Naive thymus-derived CD8-positive, alpha-beta T cell (primary cell): ENCODE results near the gene AXIN1. TPM values are rescaled to one million over a fixed set of nuclear protein-coding genes. Genes with fewer than 3 reads are reported as not detected.

Experiments used
- ATAC-seq, 2 donors: fragments of 150-1000 bp; cut with Tn5 transposase in 1 of 2; sonication (Bioruptor Pico), chemical (Tn5 transposase) in 1 of 2; 1 replicate in 1 of 2; 2 replicates in 1 of 2; pipeline ENCODE4 v1.10.0; 2021; ENCODE audit warnings: mild to moderate bottlenecking in 2 of 2, moderate library complexity in 2 of 2
- POLR2A ChIA-PET: fragments of 350-600 bp; sonication (Branson Sonifier 250); formaldehyde crosslinking; loops from one replicate; lab custom pipeline; 2021; ENCODE audit warnings: antibody characterized with exemption; lab: Charles Lee
- DNase-seq, 10 donors: peaks; one replicate each; pipeline versions ENCODE4 v3.0.0 to v3.0.0-alpha.2; 2020 to 2022
- H3K27ac Mint-ChIP-seq, 10 donors: one replicate each; pipeline ENCODE4 v1.8.0; 2020 to 2022; ENCODE audit warnings: mild to moderate bottlenecking in 10 of 10, mixed read lengths in 10 of 10, moderate library complexity in 4 of 10, inconsistent platforms in 1 of 10
- H3K27me3 Mint-ChIP-seq, 5 donors: one replicate each; pipeline ENCODE4 v1.8.0; 2021 to 2022; ENCODE audit warnings: mixed read lengths in 5 of 5
- H3K36me3 Mint-ChIP-seq, 3 donors: one replicate each; pipeline ENCODE4 v1.8.0; 2020 to 2022; ENCODE audit warnings: mixed read lengths in 3 of 3, mild to moderate bottlenecking in 2 of 3, inconsistent platforms in 1 of 3
- H3K4me1 Mint-ChIP-seq, 4 donors: one replicate each; pipeline ENCODE4 v1.8.0; 2021 to 2022; ENCODE audit warnings: mixed read lengths in 4 of 4
- H3K4me3 Mint-ChIP-seq, 10 donors: one replicate each; pipeline ENCODE4 v1.8.0; 2020 to 2022; ENCODE audit warnings: mild to moderate bottlenecking in 10 of 10, mixed read lengths in 10 of 10, moderate library complexity in 6 of 10, inconsistent platforms in 1 of 10
- H3K9me3 Mint-ChIP-seq, 9 donors: one replicate each; pipeline ENCODE4 v1.8.0; 2020 to 2022; ENCODE audit warnings: mixed read lengths in 9 of 9, mild to moderate bottlenecking in 3 of 9, inconsistent platforms in 1 of 9, moderate library complexity in 1 of 9
- polyA plus RNA-seq, 3 donors: library from polyadenylated mRNA; unstranded; fragments of 300-500 nt; fragmentation: Illumina TruSeq; gene quantifications; one replicate each; pipeline ENCODE4 v1.2.3, GENCODE V29; 2021
- total RNA-seq, 8 experiments: library from RNA in 2 of 8; stranded (reverse) in 2 of 8; gene quantifications; one replicate each; pipeline ENCODE4 v1.2.3 and lab custom pipeline; 2021 to 2026

Gene AXIN1
- total RNA-seq, result 10 to 100 TPM; 40.7 to 44.0 TPM
- 1 to 10 TPM; 1.6 to 4.1 (median 2.2) TPM for polyA plus RNA-seq
- 68.4 to 105 (median 89.8) reads per million in 6 experiments for total RNA-seq (lab: John Stamatoyannopoulos, UW)

DNA sequence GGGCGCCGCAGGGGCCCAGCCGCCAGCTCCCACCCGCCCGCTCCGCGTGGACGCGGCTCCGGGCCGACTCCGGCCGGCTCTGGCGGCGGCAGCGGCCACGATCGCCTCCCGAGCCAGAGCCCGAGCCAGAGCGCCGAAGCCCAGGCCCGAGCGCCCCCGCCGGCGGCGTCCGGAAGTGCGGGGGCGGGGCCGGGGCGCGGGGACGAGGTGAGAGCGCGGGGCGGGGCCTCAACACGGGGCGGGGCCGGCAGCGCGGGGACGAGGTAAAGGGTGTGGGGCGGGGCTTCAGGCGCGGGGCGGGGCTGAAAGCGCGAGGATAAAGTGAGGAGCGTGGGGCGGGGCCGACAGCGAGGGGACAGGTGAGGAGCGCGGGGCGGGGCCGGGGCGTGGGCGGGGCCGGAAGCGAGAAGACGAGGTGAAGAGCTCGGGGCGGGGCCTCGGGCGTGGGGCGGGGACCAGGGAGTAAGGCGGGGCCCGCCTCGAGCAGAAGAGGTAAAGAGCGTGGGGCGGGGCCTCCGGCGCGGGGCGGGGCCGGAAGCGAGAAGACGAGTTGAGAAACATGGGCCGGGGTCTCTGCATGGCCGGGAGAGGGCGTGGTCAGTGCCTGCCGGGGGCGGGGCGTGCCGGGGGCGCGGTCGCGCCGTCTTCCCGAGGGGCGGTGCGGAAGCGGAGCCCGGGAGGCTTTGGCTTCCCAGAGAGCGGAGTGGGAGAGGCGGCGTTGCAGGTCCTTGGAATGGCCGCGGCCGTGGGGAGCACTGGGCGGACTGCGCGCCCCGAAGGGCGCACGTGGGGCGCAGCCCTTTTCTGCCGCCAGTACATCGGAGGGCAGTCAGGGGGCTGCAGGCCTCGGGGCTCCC is at the start of gene AXIN1:
AXIN1 (minus strand) TSS at position 177 of the 857 bp plus-strand sequence. CDS start 5,698 bp downstream, outside the sequence.
- H3K27ac Mint-ChIP-seq, result peak within 1 kb of the TSS in 9 of 10 donors; percentile 85 to 97 (median 96)
- no peaks in the 10 kb centered on the region for H3K27me3 Mint-ChIP-seq
- peaks cover 20 to 71% (median 55%) of the 10 kb centered on the region in 4 donors for H3K4me1 Mint-ChIP-seq

GRCh38 chr16:401468-402348 is 49.2 kb upstream of the AXIN1 start, which contains the start of gene DECR2:
DECR2 (plus strand) TSS chr16:401885; CDS start chr16:401964, 79 bp downstream.
- peak within 1 kb of the TSS; percentile 85 to 95 (median 90) for H3K4me3 Mint-ChIP-seq
- ATAC-seq (peak; percentile 78), DNase-seq (peak; percentile 90 to 100 (median 96))

More for the DNA sequence above, at the start of gene AXIN1:
- POLR2A ChIA-PET, result interaction anchor here (0.6 to 4.8 kb wide), 16 partner anchors 10 to 1068 kb away, joined by 3 to 24 read pairs (median 4); partner anchors contain the start of genes DECR2, FAM234A, LUC7L and MRPL28
- H3K9me3 Mint-ChIP-seq, result no peaks in the 10 kb centered on the region
- peaks cover 0 to 15% (median 0%) of the 10 kb centered on the region in 3 donors for H3K36me3 Mint-ChIP-seq
- peak within 1 kb of the TSS; percentile 81 to 98 (median 92) for H3K4me3 Mint-ChIP-seq
- DNase-seq, result peak; percentile 94 to 100 (median 100)
- ATAC-seq, result peak; percentile 69 to 78

GRCh38 chr16:400061-400591 is 47.6 kb upstream of the AXIN1 start:
- Mint-ChIP-seq H3K4me3 (peak overlapping the region; percentile 85 to 95 (median 90)), H3K36me3 (no peaks in the 10 kb centered on the region), H3K27ac (peak overlapping the region; percentile 68 to 98 (median 96)), H3K9me3 (no peaks in the 10 kb centered on the region), H3K4me1 (peaks cover 10 to 28% (median 25%) of the 10 kb centered on the region in 4 donors), H3K27me3 (no peaks in the 10 kb centered on the region)
- ATAC-seq (no peak), DNase-seq (no peak)
- POLR2A ChIA-PET, result interaction anchor here (0.8 to 5.6 kb wide), 10 partner anchors 8 to 320 kb away, joined by 3 to 72 read pairs (median 10); partner anchors contain the start of genes ANTKMT, AXIN1, LUC7L and METTL26

More at GRCh38 chr16:401468-402348, 49.2 kb upstream of the AXIN1 start, which contains the start of gene DECR2:
- Mint-ChIP-seq H3K9me3 (no peaks in the 10 kb centered on the region), H3K27me3 (no peaks in the 10 kb centered on the region), H3K4me1 (peaks cover 6 to 21% (median 17%) of the 10 kb centered on the region in 4 donors), H3K27ac (peak within 1 kb of the TSS; percentile 68 to 98 (median 96)), H3K36me3 (no peaks in the 10 kb centered on the region)
- POLR2A ChIA-PET, result interaction anchor here (0.5 to 5.6 kb wide), 17 partner anchors 10 to 319 kb away, joined by 3 to 72 read pairs (median 4); partner anchors contain the start of genes ANTKMT, AXIN1, CAPN15 and FAM234A

DNA sequence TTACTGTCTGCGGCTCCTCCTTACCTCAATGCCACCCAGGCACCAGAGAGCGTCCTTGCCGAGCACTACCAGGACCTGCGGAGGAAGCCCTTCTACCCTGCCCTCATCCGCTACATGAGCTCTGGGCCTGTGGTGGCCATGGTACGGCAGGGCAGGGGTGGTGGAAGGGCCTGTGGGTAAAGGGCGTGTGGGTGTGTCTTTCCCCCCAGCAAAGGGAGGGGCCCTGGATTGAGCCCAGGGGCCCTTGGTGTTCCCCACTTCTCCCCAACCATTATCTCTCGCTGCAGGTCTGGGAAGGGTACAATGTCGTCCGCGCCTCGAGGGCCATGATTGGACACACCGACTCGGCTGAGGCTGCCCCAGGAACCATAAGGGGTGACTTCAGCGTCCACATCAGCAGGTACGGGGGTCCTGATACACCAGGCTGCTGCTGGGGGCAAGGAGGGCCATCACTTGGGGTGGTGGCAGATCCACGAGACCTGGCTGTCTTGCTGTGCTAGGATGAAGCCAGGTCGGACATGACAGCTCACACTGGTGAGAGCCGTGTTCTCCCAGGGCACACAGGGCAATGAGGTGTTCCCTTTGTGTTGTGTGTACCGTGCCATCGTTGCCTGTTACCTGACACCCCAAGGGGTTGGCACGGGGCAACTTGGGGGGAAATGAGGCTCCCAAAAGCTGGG is 47.0 kb upstream of the AXIN1 start:
- peak overlapping the region; percentile 16 to 95 (median 86) for H3K4me3 Mint-ChIP-seq
- POLR2A ChIA-PET, result interaction anchor here (0.8 to 5.6 kb wide), 6 partner anchors 7 to 170 kb away, joined by 4 to 72 read pairs (median 10); partner anchors contain the start of genes AXIN1, LUC7L, MRPL28 and PGAP6
- peaks cover 10 to 28% (median 25%) of the 10 kb centered on the region in 4 donors for H3K4me1 Mint-ChIP-seq
- ATAC-seq (no peak), DNase-seq (no peak)
- H3K36me3 Mint-ChIP-seq, result no peaks in the 10 kb centered on the region
- no peaks in the 10 kb centered on the region for H3K9me3 Mint-ChIP-seq
- H3K27me3 Mint-ChIP-seq, result no peaks in the 10 kb centered on the region
- peak overlapping the region in 9 of 10 donors; percentile 53 to 98 (median 87) for H3K27ac Mint-ChIP-seq

GRCh38 chr16:398561-399339 is 46.2 kb upstream of the AXIN1 start:
- DNase-seq (no peak), ATAC-seq (no peak)
- no peaks in the 10 kb centered on the region for H3K27me3 Mint-ChIP-seq
- H3K27ac Mint-ChIP-seq, result peak overlapping the region in 9 of 10 donors; percentile 61 to 88 (median 81)
- peaks cover 10 to 28% (median 25%) of the 10 kb centered on the region in 4 donors for H3K4me1 Mint-ChIP-seq
- no peaks in the 10 kb centered on the region for H3K9me3 Mint-ChIP-seq
- H3K4me3 Mint-ChIP-seq, result peak overlapping the region; percentile 61 to 92 (median 67)
- H3K36me3 Mint-ChIP-seq, result no peaks in the 10 kb centered on the region
- POLR2A ChIA-PET, result interaction anchor here (1.0 to 5.6 kb wide), 2 partner anchors 16 to 28 kb away, joined by 4 to 72 read pairs; partner anchors contain the start of genes MRPL28 and PGAP6

GRCh38 chr16:397736-398332 is 45.3 kb upstream of the AXIN1 start:
- POLR2A ChIA-PET, result interaction anchor here (5.6 kb wide), 1 partner anchor 15 kb away, joined by 72 read pairs; the partner anchor contains the start of gene PGAP6
- no peaks in the 10 kb centered on the region for H3K36me3 Mint-ChIP-seq
- peaks cover 10 to 28% (median 25%) of the 10 kb centered on the region in 4 donors for H3K4me1 Mint-ChIP-seq
- peak overlapping the region; percentile 58 to 88 (median 65) for H3K4me3 Mint-ChIP-seq
- no peaks in the 10 kb centered on the region for H3K27me3 Mint-ChIP-seq
- no peaks in the 10 kb centered on the region for H3K9me3 Mint-ChIP-seq
- peak overlapping the region in 9 of 10 donors; percentile 66 to 87 (median 76) for H3K27ac Mint-ChIP-seq
- DNase-seq (peak in 6 of 10 donors; percentile 19 to 72 (median 34)), ATAC-seq (no peak)

- POLR2A ChIA-PET, result interaction anchor here (1.8 to 5.6 kb wide), 2 partner anchors 14 to 15 kb away, joined by 6 to 72 read pairs; partner anchors contain the start of gene PGAP6
- DNase-seq, result peak in 3 of 10 donors; percentile 34 to 44 (median 38)
- Mint-ChIP-seq H3K4me1 (peaks cover 10 to 32% (median 29%) of the 10 kb centered on the region in 4 donors), H3K27ac (peak within 1 kb of the TSS; percentile 76 to 95 (median 88)), H3K4me3 (peak within 1 kb of the TSS; percentile 80 to 92 (median 88)), H3K27me3 (no peaks in the 10 kb centered on the region), H3K36me3 (no peaks in the 10 kb centered on the region), H3K9me3 (peaks cover 0 to under 1% (median 0%) of the 10 kb centered on the region in 9 donors)
- peak; percentile 11 to 26 for ATAC-seq
Observed at GRCh38 chr16:397135-397661, 44.7 kb upstream of the AXIN1 start, which contains the start of gene NME4. NME4 (plus strand) TSS chr16:397199; CDS start chr16:397223, 24 bp downstream.

GRCh38 chr16:396605-397004 is 44.1 kb upstream of the AXIN1 start:
- no peaks in the 10 kb centered on the region for H3K36me3 Mint-ChIP-seq
- POLR2A ChIA-PET, result interaction anchor here (1.8 to 1.9 kb wide), 2 partner anchors 13 to 17 kb away, joined by 4 to 6 read pairs; no protein-coding TSS in a partner anchor
- H3K27me3 Mint-ChIP-seq, result no peaks in the 10 kb centered on the region
- H3K4me1 Mint-ChIP-seq, result peaks cover 11 to 36% (median 34%) of the 10 kb centered on the region in 4 donors
- ATAC-seq, result no peak
- peak overlapping the region; percentile 73 to 95 (median 88) for H3K27ac Mint-ChIP-seq
- DNase-seq, result no peak
- H3K9me3 Mint-ChIP-seq, result peaks cover 0 to 6% (median 0%) of the 10 kb centered on the region in 9 donors
- peak overlapping the region; percentile 80 to 92 (median 88) for H3K4me3 Mint-ChIP-seq

DNA sequence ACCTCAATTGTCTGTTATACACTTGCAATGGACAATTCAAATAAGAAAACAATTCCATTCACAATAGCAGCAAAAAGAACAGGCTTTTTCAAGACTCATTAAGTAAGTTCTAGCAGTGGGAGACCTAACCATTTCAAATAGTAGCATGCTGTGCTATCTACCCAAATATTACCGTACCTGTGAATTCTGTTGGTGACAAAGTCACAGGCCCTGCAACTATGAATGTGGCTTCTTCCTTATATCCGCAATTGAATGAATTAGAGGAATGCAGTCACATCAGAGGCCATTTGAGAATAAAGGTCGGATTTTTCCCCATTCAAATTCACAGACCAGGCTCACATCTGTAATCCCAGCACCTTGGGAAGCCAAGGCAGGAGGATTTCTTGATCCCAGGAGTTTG is 43.7 kb upstream of the AXIN1 start:
- Mint-ChIP-seq H3K4me1 (peaks cover 11 to 37% (median 34%) of the 10 kb centered on the region in 4 donors), H3K9me3 (peaks cover 0 to 6% (median 0%) of the 10 kb centered on the region in 9 donors), H3K36me3 (no peaks in the 10 kb centered on the region), H3K27ac (peak overlapping the region; percentile 2 to 93 (median 84)), H3K4me3 (peak overlapping the region; percentile 80 to 92 (median 88)), H3K27me3 (no peaks in the 10 kb centered on the region)
- ATAC-seq (no peak), DNase-seq (no peak)
- POLR2A ChIA-PET, result interaction anchor here (1.8 to 1.9 kb wide), 2 partner anchors 13 to 17 kb away, joined by 4 to 6 read pairs; no protein-coding TSS in a partner anchor
